Measurements from ENCODE around the gene HTRA1.

Gene HTRA1

GRCh38 chr10:122525788-122526187, 64.4 kb downstream of the HTRA1 start:
- TF ChIP-seq, protein P1, sequence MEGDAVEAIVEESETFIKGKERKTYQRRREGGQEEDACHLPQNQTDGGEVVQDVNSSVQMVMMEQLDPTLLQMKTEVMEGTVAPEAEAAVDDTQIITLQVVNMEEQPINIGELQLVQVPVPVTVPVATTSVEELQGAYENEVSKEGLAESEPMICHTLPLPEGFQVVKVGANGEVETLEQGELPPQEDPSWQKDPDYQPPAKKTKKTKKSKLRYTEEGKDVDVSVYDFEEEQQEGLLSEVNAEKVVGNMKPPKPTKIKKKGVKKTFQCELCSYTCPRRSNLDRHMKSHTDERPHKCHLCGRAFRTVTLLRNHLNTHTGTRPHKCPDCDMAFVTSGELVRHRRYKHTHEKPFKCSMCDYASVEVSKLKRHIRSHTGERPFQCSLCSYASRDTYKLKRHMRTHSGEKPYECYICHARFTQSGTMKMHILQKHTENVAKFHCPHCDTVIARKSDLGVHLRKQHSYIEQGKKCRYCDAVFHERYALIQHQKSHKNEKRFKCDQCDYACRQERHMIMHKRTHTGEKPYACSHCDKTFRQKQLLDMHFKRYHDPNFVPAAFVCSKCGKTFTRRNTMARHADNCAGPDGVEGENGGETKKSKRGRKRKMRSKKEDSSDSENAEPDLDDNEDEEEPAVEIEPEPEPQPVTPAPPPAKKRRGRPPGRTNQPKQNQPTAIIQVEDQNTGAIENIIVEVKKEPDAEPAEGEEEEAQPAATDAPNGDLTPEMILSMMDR (IDR thresholded peaks at IDR 0.05; ENCODE audit: control insufficient read depth, extremely low read depth, insufficient read depth): peak; percentile 28
- H3K4me3 ChIP-seq (ENCODE audit: low read depth, low read length): no peak overlapping the region
- no peak for DNase-seq (ENCODE audit: low read depth)

- TF ChIP-seq, protein P1 (IDR thresholded peaks at IDR 0.05; ENCODE audit: control insufficient read depth, extremely low read depth, insufficient read depth): no peak
- no peak for DNase-seq (ENCODE audit: low read depth)
- no peak overlapping the region for H3K4me3 ChIP-seq (ENCODE audit: low read depth, low read length)
Measured at GRCh38 chr10:122526892-122527291, 65.5 kb downstream of the HTRA1 start.

DNA sequence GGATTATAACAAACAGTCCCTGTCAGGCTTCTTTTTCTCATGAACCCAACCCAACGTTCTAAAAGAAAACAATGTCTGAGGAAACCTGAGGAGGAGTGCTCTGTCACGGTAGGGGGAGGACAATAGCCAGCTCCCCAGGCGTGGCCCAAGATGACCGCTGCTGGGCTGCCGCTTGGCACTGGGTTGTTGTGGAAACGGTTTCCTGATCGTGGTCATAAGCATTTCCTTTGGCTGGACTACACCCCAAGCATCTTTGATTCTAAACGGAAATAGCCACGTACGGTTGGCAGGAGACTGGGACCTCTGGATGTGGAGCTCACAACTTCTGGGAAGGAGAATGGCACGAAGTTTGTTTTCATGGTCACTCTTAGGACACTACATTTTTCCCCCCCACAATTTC, 68.8 kb downstream of the HTRA1 start:
- TF ChIP-seq, protein P1 (IDR thresholded peaks at IDR 0.05; ENCODE audit: control insufficient read depth, extremely low read depth, insufficient read depth): no peak
- no peak for DNase-seq (ENCODE audit: low read depth)
- no peak overlapping the region for H3K4me3 ChIP-seq (ENCODE audit: low read depth, low read length)

DNA sequence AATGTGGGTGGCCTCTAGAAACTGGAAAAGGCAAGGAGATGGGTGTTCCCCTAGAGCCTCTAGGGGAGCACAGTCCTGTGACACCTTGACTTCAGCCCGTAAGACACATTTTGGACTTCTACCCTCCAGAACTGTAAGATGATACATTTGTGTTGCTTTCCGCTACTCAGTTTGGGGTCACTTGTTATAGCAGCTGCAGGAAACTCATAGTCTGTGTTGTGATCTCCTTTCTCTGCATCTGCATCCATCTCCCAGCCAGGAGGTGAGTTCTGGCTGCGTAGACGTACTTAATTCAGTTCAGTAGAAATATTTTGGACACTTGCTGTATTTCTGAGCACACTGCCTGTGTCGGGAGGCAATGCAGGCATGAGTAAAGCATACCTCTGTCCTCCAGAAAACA, 69.9 kb downstream of the HTRA1 start:
- H3K4me3 ChIP-seq (ENCODE audit: low read depth, low read length): no peak overlapping the region
- TF ChIP-seq, protein P1 (IDR thresholded peaks at IDR 0.05; ENCODE audit: control insufficient read depth, extremely low read depth, insufficient read depth): no peak
- DNase-seq (ENCODE audit: low read depth): no peak

DNA sequence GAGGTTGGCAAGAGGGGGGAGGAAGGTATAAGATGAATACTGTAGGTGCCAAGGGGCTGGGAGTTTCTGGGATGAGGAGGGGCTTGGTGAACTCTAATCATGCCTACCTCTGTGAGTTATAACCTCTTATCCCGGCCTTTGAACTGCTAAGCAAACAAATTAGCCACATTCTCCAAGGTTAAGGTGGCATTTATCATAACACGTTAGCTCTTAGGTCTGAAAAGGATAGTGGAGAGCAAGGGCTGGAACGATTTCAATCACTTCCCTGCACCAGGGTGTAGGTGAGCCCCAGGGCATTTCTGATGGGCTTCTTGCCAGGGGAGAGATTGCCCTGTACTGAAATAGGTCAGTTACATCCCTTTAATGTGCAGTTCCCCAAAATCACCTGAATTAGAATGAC, 70.6 kb downstream of the HTRA1 start:
- peak; percentile 8 for DNase-seq (ENCODE audit: low read depth)
- TF ChIP-seq, protein P1 (IDR thresholded peaks at IDR 0.05; ENCODE audit: control insufficient read depth, extremely low read depth, insufficient read depth): no peak
- H3K4me3 ChIP-seq (ENCODE audit: low read depth, low read length): no peak overlapping the region

GRCh38 chr10:122532601-122533296, 71.4 kb downstream of the HTRA1 start:
- TF ChIP-seq, protein P1 (IDR thresholded peaks at IDR 0.05; ENCODE audit: control insufficient read depth, extremely low read depth, insufficient read depth): no peak
- H3K4me3 ChIP-seq (ENCODE audit: low read depth, low read length): no peak overlapping the region
- DNase-seq (ENCODE audit: low read depth): no peak

DNA sequence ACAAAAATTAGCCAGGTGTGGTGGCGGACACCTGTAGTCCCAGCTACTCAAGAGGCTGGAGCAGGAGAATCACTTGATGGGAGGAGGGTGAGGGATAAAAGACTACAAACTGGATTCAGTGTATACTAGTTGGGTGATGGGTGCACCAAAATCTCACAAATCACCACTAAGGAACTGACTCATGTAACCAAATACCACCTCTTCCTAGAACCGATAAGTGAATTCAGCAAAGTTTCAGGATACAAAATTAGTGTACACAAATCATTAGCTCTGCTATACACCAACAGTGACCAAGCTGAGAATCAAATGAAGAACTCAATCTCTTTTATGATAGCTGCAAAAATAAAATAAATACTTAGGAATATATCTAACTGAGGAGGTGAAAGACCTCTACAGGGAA, 76.2 kb downstream of the HTRA1 start:
- DNase-seq (ENCODE audit: low read depth): no peak
- TF ChIP-seq, protein P1 (IDR thresholded peaks at IDR 0.05; ENCODE audit: control insufficient read depth, extremely low read depth, insufficient read depth): no peak
- H3K4me3 ChIP-seq (ENCODE audit: low read depth, low read length): no peak overlapping the region
